GM12865 (cell line): Measurements from ENCODE around the gene REEP6.
A peak's percentile ranks its signal among the peaks of the same experiment; 100 is the strongest.

Experiments used
- DNase-seq: peaks from one replicate; pipeline ENCODE4 v3.0.0; 2010; ENCODE audit warnings: low read depth
- H3K4me3 ChIP-seq: 2 replicates; pipeline ENCODE4 v1.5.1; 2011; ENCODE audit warnings: mild to moderate bottlenecking, low read depth, low read length, control low read depth
- CTCF ChIP-seq: IDR thresholded peaks from 2 replicates; pipeline ENCODE4 v1.5.1; 2011; ENCODE audit warnings: low read length, control low read depth, low read depth, inconsistent platforms; ENCODE audit not compliant: insufficient read depth; ENCODE audit errors: missing control alignments

Gene REEP6

DNA sequence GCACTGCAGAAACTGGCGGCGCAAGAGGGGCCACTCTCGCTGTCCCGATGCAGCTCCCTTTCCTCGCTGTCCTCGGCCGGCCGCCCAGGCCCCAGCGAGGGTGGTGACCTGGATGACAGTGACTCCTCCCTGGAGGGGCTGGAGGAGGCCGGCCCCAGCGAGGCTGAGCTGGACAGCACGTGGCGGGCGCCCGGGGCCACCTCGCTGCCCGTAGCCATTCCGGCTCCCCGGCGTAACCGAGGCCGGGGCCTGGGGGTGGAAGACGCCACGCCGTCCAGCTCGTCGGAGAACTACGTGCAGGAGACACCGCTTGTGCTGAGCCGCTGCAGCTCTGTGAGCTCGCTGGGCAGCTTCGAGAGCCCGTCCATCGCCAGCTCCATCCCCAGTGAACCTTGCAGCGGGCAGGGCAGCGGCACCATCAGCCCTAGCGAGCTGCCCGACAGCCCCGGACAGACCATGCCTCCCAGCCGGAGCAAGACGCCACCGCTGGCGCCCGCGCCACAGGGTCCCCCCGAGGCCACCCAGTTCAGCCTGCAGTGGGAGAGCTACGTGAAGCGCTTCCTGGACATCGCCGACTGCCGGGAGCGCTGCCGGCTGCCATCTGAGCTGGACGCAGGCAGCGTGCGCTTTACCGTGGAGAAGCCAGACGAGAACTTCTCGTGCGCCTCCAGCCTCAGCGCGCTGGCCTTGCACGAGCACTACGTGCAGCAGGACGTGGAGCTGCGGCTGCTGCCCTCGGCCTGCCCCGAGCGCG lies 24.3 kb upstream of the REEP6 start:
- DNase-seq, result no peak
- TF ChIP-seq CTCF, result no peak
- no peak overlapping the region for H3K4me3 ChIP-seq

GRCh38 chr19:1467215-1467489 lies 23.8 kb upstream of the REEP6 start:
- H3K4me3 ChIP-seq, result no peak overlapping the region
- TF ChIP-seq CTCF, result no peak
- no peak for DNase-seq

- no peak for DNase-seq
- TF ChIP-seq CTCF, result no peak
- no peak overlapping the region for H3K4me3 ChIP-seq
These were observed 23.3 kb upstream of the REEP6 start for GRCh38 chr19:1467490-1468273.

GRCh38 chr19:1468274-1468820 lies 22.6 kb upstream of the REEP6 start:
- no peak for DNase-seq
- H3K4me3 ChIP-seq, result no peak overlapping the region
- TF ChIP-seq CTCF, result no peak

- peak; percentile 41 for DNase-seq
- peak; percentile 0 for TF ChIP-seq CTCF
- no peak overlapping the region for H3K4me3 ChIP-seq
These were observed 22.1 kb upstream of the REEP6 start for GRCh38 chr19:1468821-1469254.

DNA sequence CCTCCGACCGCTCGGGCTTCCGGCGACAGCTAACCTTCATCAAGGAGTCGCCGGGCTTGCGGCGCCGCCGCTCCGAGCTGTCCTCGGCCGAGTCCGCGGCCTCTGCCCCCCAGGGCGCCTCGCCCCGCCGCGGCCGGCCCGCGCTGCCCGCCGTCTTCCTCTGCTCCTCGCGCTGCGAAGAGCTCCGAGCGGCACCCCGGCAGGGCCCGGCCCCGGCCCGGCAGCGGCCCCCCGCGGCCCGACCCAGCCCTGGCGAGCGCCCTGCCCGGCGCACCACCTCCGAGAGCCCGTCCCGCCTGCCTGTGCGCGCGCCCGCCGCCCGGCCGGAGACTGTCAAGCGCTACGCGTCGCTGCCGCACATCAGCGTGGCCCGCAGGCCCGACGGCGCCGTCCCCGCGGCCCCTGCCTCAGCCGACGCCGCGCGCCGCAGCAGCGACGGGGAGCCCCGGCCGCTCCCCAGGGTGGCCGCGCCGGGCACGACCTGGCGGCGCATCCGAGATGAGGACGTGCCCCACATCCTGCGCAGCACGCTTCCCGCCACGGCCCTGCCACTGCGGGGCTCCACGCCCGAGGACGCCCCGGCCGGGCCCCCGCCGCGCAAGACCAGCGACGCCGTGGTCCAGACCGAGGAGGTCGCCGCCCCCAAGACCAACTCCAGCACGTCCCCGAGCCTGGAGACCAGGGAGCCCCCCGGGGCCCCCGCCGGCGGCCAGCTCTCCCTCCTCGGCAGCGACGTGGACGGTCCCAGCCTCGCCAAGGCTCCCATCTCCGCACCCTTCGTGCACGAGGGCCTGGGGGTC lies 21.5 kb upstream of the REEP6 start:
- TF ChIP-seq CTCF, result no peak
- H3K4me3 ChIP-seq, result no peak overlapping the region
- DNase-seq, result no peak
